ENCODE data around the gene FBXO45. TPM values are rescaled to one million over a fixed set of nuclear protein-coding genes. Genes with fewer than 3 reads are reported as not detected.

Gene FBXO45
- total RNA-seq, 4 donors from 2014 or later: 6.6 to 19.9 (median 12.9) TPM

GRCh38 chr3:196552253-196552652 lies 16.2 kb upstream of the FBXO45 start:
- Histone ChIP-seq H3K27me3 (no peaks in the 10 kb centered on the region), H3K9me3 (peaks cover 0 to 12% (median 6%) of the 10 kb centered on the region in 3 donors), H3K4me3 (no peak overlapping the region), H3K27ac (no peak overlapping the region), H3K36me3 (peaks cover 0 to 25% (median 0%) of the 10 kb centered on the region in 3 donors), H3K4me1 (no peaks in the 10 kb centered on the region)
- intact Hi-C loops (cut with DNase I): no loop called here
- no peak for TF ChIP-seq POLR2A (IDR thresholded peaks at IDR 0.05)
- TF ChIP-seq, protein P1, sequence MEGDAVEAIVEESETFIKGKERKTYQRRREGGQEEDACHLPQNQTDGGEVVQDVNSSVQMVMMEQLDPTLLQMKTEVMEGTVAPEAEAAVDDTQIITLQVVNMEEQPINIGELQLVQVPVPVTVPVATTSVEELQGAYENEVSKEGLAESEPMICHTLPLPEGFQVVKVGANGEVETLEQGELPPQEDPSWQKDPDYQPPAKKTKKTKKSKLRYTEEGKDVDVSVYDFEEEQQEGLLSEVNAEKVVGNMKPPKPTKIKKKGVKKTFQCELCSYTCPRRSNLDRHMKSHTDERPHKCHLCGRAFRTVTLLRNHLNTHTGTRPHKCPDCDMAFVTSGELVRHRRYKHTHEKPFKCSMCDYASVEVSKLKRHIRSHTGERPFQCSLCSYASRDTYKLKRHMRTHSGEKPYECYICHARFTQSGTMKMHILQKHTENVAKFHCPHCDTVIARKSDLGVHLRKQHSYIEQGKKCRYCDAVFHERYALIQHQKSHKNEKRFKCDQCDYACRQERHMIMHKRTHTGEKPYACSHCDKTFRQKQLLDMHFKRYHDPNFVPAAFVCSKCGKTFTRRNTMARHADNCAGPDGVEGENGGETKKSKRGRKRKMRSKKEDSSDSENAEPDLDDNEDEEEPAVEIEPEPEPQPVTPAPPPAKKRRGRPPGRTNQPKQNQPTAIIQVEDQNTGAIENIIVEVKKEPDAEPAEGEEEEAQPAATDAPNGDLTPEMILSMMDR (IDR thresholded peaks at IDR 0.05): no peak
- 95 to 96% methylated on average over 5 of the region's 5 CpGs for WGBS, 2 donors
- DNase-seq: no peak

DNA sequence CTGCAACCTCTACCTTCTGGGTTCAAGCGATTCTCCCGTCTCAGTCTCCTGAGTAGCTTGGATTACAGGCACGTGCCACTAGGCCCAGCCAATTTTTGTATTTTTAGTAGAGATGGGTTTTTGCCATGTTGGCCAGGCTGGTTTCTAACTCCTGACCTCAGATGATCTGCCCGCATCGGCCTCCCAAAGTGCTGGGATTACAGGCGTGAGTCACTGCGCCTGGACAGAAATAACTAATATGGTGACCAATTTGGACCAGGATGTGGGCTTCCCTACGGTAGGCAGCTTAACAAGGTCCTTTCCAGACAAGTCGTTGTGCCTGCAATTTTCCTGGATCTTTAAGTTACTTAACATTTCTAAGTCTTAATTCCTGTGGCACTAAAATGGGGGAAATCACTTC lies 14.9 kb upstream of the FBXO45 start:
- Histone ChIP-seq H3K4me1 (no peaks in the 10 kb centered on the region), H3K27ac (no peak overlapping the region), H3K36me3 (peaks cover 0 to 31% (median 0%) of the 10 kb centered on the region in 3 donors), H3K9me3 (peaks cover 0 to 12% (median 6%) of the 10 kb centered on the region in 3 donors), H3K27me3 (no peaks in the 10 kb centered on the region), H3K4me3 (no peak overlapping the region)
- 92 to 93% methylated on average over 9 of the region's 9 CpGs for WGBS, 2 donors
- intact Hi-C loops (cut with DNase I): no loop called here
- no peak for TF ChIP-seq POLR2A (IDR thresholded peaks at IDR 0.05)
- TF ChIP-seq, protein P1 (IDR thresholded peaks at IDR 0.05): no peak
- DNase-seq: no peak

DNA sequence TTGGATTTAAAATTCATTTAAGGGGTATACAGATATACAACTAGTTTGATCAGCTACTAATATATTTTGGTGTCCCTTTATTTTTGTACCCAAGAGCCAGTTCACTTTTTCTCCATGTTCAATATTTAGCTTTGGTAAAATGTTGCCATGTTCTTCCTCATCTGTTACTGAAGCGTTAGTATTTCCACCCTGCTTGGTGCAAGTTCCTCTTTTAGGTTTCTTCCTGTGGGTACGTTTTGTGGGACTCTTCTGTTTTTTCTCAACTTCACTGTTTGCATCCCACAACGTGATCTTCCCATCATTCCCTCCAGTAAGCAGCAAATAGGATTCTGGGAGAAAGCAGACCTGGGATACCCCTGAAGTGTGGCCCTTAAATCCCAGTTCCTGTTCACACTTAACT lies 14.3 kb upstream of the FBXO45 start:
- peaks cover 0 to 9% (median 6%) of the 10 kb centered on the region in 3 donors for H3K9me3 ChIP-seq
- DNase-seq: no peak
- peaks cover 0 to 37% (median 0%) of the 10 kb centered on the region in 3 donors for H3K36me3 ChIP-seq
- no peak for TF ChIP-seq POLR2A (IDR thresholded peaks at IDR 0.05)
- TF ChIP-seq, protein P1 (IDR thresholded peaks at IDR 0.05): no peak
- WGBS, 2 donors: 57 to 65% methylated on average over 3 of the region's 3 CpGs
- intact Hi-C loops (cut with DNase I): no loop called here
- no peak overlapping the region for H3K4me3 ChIP-seq
- H3K27me3 ChIP-seq: no peaks in the 10 kb centered on the region
- no peaks in the 10 kb centered on the region for H3K4me1 ChIP-seq
- H3K27ac ChIP-seq: no peak overlapping the region

GRCh38 chr3:196555295-196555694 lies 13.2 kb upstream of the FBXO45 start:
- Histone ChIP-seq H3K4me1 (no peaks in the 10 kb centered on the region), H3K4me3 (no peak overlapping the region), H3K36me3 (peaks cover 0 to 43% (median 0%) of the 10 kb centered on the region in 3 donors), H3K27ac (no peak overlapping the region), H3K27me3 (no peaks in the 10 kb centered on the region), H3K9me3 (no peaks in the 10 kb centered on the region)
- WGBS, 2 donors: 54 to 69% methylated on average over 3 of the region's 3 CpGs
- no peak for DNase-seq
- TF ChIP-seq, protein P1 (IDR thresholded peaks at IDR 0.05): no peak
- no peak for TF ChIP-seq POLR2A (IDR thresholded peaks at IDR 0.05)
- intact Hi-C loops (cut with DNase I): no loop called here

DNA sequence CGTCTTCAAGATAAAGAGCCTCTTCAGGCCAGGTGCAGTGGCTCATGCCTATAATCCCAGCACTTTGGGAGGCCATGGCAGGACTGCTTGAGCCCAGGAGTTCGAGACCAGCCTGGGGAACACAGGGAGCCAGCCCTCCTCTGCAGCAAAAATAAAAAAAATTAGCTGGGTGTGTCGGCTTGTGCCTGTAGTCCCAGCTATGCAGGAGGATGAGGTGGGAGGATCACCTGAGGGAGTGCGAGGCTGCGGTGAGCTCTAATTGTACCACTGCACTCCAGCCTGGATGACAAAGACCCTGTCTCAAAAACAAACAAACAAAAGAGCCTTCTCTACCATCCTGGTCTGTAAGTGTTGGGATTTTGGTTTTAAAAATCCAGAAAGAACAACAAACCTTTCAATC lies 11.2 kb upstream of the FBXO45 start:
- no peak for TF ChIP-seq POLR2A (IDR thresholded peaks at IDR 0.05)
- TF ChIP-seq, protein P1 (IDR thresholded peaks at IDR 0.05): no peak
- intact Hi-C loops (cut with DNase I): no loop called here
- 80 to 81% methylated on average over 5 of the region's 5 CpGs for WGBS, 2 donors

More for the DNA sequence above, 11.2 kb upstream of the FBXO45 start:
- Histone ChIP-seq H3K36me3 (peaks cover 0 to 56% (median 0%) of the 10 kb centered on the region in 3 donors), H3K4me3 (no peak overlapping the region), H3K4me1 (no peaks in the 10 kb centered on the region), H3K27me3 (no peaks in the 10 kb centered on the region), H3K27ac (no peak overlapping the region), H3K9me3 (no peaks in the 10 kb centered on the region)
- DNase-seq: no peak
